Vagina (tissue), 2 donors: ENCODE measurements around the gene DND1. TPM values are rescaled to one million over a fixed set of nuclear protein-coding genes. Genes with fewer than 3 reads are reported as not detected.

Source experiments
- DNase-seq, 2 donors: peaks; one replicate each; pipeline ENCODE4 v3.0.0-alpha.2; 2017; ENCODE audit errors: extremely low spot score in 2 of 2
- H3K27ac ChIP-seq: fragments of 200-600 bp; sonication (generic); one replicate; pipeline ENCODE4 v1.5.1; 2019
- H3K27me3 ChIP-seq: fragments of 200-600 bp; sonication (generic); one replicate; pipeline ENCODE4 v1.5.1; 2019
- H3K36me3 ChIP-seq, 2 donors: fragments of 200-600 bp; sonication (generic); one replicate each; pipeline ENCODE4 v1.5.1; 2017 to 2019
- H3K4me1 ChIP-seq: fragments of 200-600 bp; sonication (generic); one replicate; pipeline ENCODE4 v1.5.1; 2019
- H3K4me3 ChIP-seq, 2 donors: fragments of 200-600 bp; sonication (generic); 1 replicate in 1 of 2; 2 replicates in 1 of 2; pipeline ENCODE4 v1.5.1; 2016 to 2019
- H3K9me3 ChIP-seq: fragments of 200-600 bp; sonication (generic); one replicate; pipeline ENCODE4 v1.5.1; 2019
- CTCF ChIP-seq, 3 experiments: fragments of 450-650 bp in 2 of 3; fragments of 200-600 bp in 1 of 3; sonication (generic) in 1 of 3; IDR thresholded peaks; one replicate each; pipeline ENCODE4 v1.5.1; 2017 to 2019; ENCODE audit warnings: antibody characterized with exemption in 3 of 3, mild to moderate bottlenecking in 2 of 3, moderate library complexity in 2 of 3
- POLR2A ChIP-seq, 2 donors: fragments of 450-650 bp; IDR thresholded peaks; one replicate each; pipeline ENCODE4 v1.6.1; 2017; ENCODE audit warnings: antibody characterized with exemption in 2 of 2, mild to moderate bottlenecking in 2 of 2, moderate library complexity in 2 of 2
- POLR2AphosphoS5 ChIP-seq, 2 donors: sonication (generic); formaldehyde crosslinking; IDR thresholded peaks; one replicate each; pipeline ENCODE4 v1.9.0; 2017; ENCODE audit warnings: antibody characterized with exemption in 2 of 2, mild to moderate bottlenecking in 2 of 2, low read depth in 1 of 2; ENCODE audit not compliant: insufficient read depth in 1 of 2
- intact Hi-C: fragments of 100-400 bp; cut with DNase I; formaldehyde crosslinking; loops from one replicate; pipeline ENCODE4 v1.15.1; 2023
- total RNA-seq: library from RNA; depleted of rRNA; stranded (reverse); fragments of >200 nt; gene quantifications from one replicate; pipeline ENCODE4 v1.2.3, GENCODE V29; 2016

Gene DND1
- total RNA-seq, 1 donor from 2014 or later = 2.9 TPM

GRCh38 chr5:140633021-140633471 is 40.3 kb downstream of the DND1 start, which contains the start of gene CD14:
Gene CD14, minus strand, starts transcription at chr5:140633175. Its CDS starts 104 bp downstream, at chr5:140633071.
- no peaks in the 10 kb centered on the region for H3K9me3 ChIP-seq
- peaks cover 25% of the 10 kb centered on the region for H3K4me1 ChIP-seq
- peak within 1 kb of the TSS; percentile 50 to 55 for H3K4me3 ChIP-seq
- no peak for DNase-seq
- TF ChIP-seq POLR2A (IDR thresholded peaks at IDR 0.05) (no peak), POLR2AphosphoS5 (IDR thresholded peaks at IDR 0.05; ENCODE audit: insufficient read depth in 1 of 2, low read depth in 1 of 2) (no peak), CTCF (IDR thresholded peaks at IDR 0.05) (no peak)
- intact Hi-C loops = loop anchor here (10.0 kb wide), 1 partner anchor 68 kb away; the partner anchor contains the start of genes APBB3 and SLC35A4
- H3K27me3 ChIP-seq = no peaks in the 10 kb centered on the region
- H3K36me3 ChIP-seq = no peaks in the 10 kb centered on the region
- H3K27ac ChIP-seq = peak within 1 kb of the TSS; percentile 72

- H3K27me3 ChIP-seq = no peaks in the 10 kb centered on the region
- intact Hi-C loops = loop anchor here (10.0 kb wide), 1 partner anchor 68 kb away; the partner anchor contains the start of genes APBB3 and SLC35A4
- H3K27ac ChIP-seq = peak overlapping the region; percentile 72
- peak overlapping the region; percentile 50 to 55 for H3K4me3 ChIP-seq
- no peaks in the 10 kb centered on the region for H3K36me3 ChIP-seq
- H3K9me3 ChIP-seq = no peaks in the 10 kb centered on the region
- peak in 1 of 2 donors; percentile 50 for TF ChIP-seq POLR2AphosphoS5 (IDR thresholded peaks at IDR 0.05; ENCODE audit: insufficient read depth in 1 of 2, low read depth in 1 of 2)
- TF ChIP-seq CTCF (IDR thresholded peaks at IDR 0.05) = no peak
- DNase-seq = no peak
- peaks cover 25% of the 10 kb centered on the region for H3K4me1 ChIP-seq
Observed at GRCh38 chr5:140632366-140633020, 40.9 kb downstream of the DND1 start.

GRCh38 chr5:140631831-140632365 is 41.5 kb downstream of the DND1 start:
- peaks cover 25% of the 10 kb centered on the region for H3K4me1 ChIP-seq
- H3K27ac ChIP-seq = peak overlapping the region; percentile 72
- peak overlapping the region; percentile 50 to 55 for H3K4me3 ChIP-seq
- TF ChIP-seq CTCF (IDR thresholded peaks at IDR 0.05) (no peak), POLR2AphosphoS5 (IDR thresholded peaks at IDR 0.05; ENCODE audit: insufficient read depth in 1 of 2, low read depth in 1 of 2) (no peak), POLR2A (IDR thresholded peaks at IDR 0.05) (no peak)
- intact Hi-C loops = loop anchor here (10.0 kb wide), 1 partner anchor 67 kb away; the partner anchor contains the start of genes APBB3 and SLC35A4
- no peaks in the 10 kb centered on the region for H3K27me3 ChIP-seq
- no peaks in the 10 kb centered on the region for H3K9me3 ChIP-seq
- H3K36me3 ChIP-seq = no peaks in the 10 kb centered on the region
- DNase-seq = no peak

GRCh38 chr5:140631036-140631417 is 42.3 kb downstream of the DND1 start:
- intact Hi-C loops = loop anchor here (10.0 kb wide), 1 partner anchor 66 kb away; the partner anchor contains the start of genes APBB3 and SLC35A4
- no peak overlapping the region for H3K27ac ChIP-seq
- TF ChIP-seq POLR2A (IDR thresholded peaks at IDR 0.05) = no peak
- no peak for TF ChIP-seq CTCF (IDR thresholded peaks at IDR 0.05)
- TF ChIP-seq POLR2AphosphoS5 (IDR thresholded peaks at IDR 0.05; ENCODE audit: insufficient read depth in 1 of 2, low read depth in 1 of 2) = no peak
- no peak for DNase-seq
- no peaks in the 10 kb centered on the region for H3K36me3 ChIP-seq
- no peaks in the 10 kb centered on the region for H3K9me3 ChIP-seq
- no peaks in the 10 kb centered on the region for H3K27me3 ChIP-seq
- peak overlapping the region in 1 of 2 donors; percentile 55 for H3K4me3 ChIP-seq
- peaks cover 25% of the 10 kb centered on the region for H3K4me1 ChIP-seq
